HG03045 (cell line): ENCODE measurements around the gene PGS1.
"Not testable (repeated sequence)": the region's sequence is repeated elsewhere in the genome, so short reads cannot be mapped to it uniquely, and the experiment has no call there.

ENCODE experiments used
- ATAC-seq: cut with Tn5 transposase; IDR thresholded peaks from one replicate; pipeline ENCODE4 v1.9.1; 2021; ENCODE audit warnings: mild to moderate bottlenecking, moderate library complexity; ENCODE audit not compliant: unreplicated experiment

Gene PGS1

GRCh38 chr17:78438694-78439325 lies 60.4 kb downstream of the PGS1 start:
- no peak for ATAC-seq

GRCh38 chr17:78441271-78441971 lies 63.0 kb downstream of the PGS1 start:
- no peak for ATAC-seq

GRCh38 chr17:78442648-78443218 lies 64.3 kb downstream of the PGS1 start:
- ATAC-seq, result no peak

GRCh38 chr17:78444392-78444791 lies 65.9 kb downstream of the PGS1 start:
- no peak for ATAC-seq

- no peak for ATAC-seq
These were observed 68.4 kb downstream of the PGS1 start for GRCh38 chr17:78446833-78447232.

GRCh38 chr17:78448356-78448993 lies 70.0 kb downstream of the PGS1 start:
- ATAC-seq, result no peak

- ATAC-seq, result no peak
These were observed 71.6 kb downstream of the PGS1 start for GRCh38 chr17:78449983-78450595.

- ATAC-seq, result no peak
These were observed 72.4 kb downstream of the PGS1 start for GRCh38 chr17:78450696-78451345.

GRCh38 chr17:78451753-78452152 lies 73.3 kb downstream of the PGS1 start:
- ATAC-seq, result no peak

GRCh38 chr17:78454346-78454745 lies 75.9 kb downstream of the PGS1 start:
- no peak for ATAC-seq

- ATAC-seq, result no peak
These were observed 79.6 kb downstream of the PGS1 start for GRCh38 chr17:78458091-78458490.

- no peak for ATAC-seq
These were observed 80.4 kb downstream of the PGS1 start for GRCh38 chr17:78458736-78459335.

- no peak for ATAC-seq
These were observed 81.2 kb downstream of the PGS1 start for GRCh38 chr17:78459696-78460095.

GRCh38 chr17:78460176-78460675 lies 81.8 kb downstream of the PGS1 start:
- ATAC-seq, result no peak

GRCh38 chr17:78460951-78461798 lies 82.7 kb downstream of the PGS1 start:
- ATAC-seq, result no peak

GRCh38 chr17:78461799-78462053 lies 83.3 kb downstream of the PGS1 start:
- no peak for ATAC-seq

- ATAC-seq, result no peak
These were observed 83.7 kb downstream of the PGS1 start for GRCh38 chr17:78462148-78462547.

- ATAC-seq, result not testable (repeated sequence)
These were observed 87.8 kb downstream of the PGS1 start for GRCh38 chr17:78466109-78466785.
